GM23338 (cell line): ENCODE measurements around the gene RGS19. TPM values are rescaled to one million over a fixed set of nuclear protein-coding genes. Genes with fewer than 3 reads are reported as not detected.

ENCODE experiments used
- ATAC-seq: fragments of 200-7000 bp; cut with Tn5 transposase; 3 replicates; pipeline ENCODE4 v1.9.1; 2020
- DNase-seq: peaks from one replicate; pipeline ENCODE4 v3.0.0-alpha.2; 2015; ENCODE audit warnings: low spot score
- H2AFZ ChIP-seq: fragments of 200-600 bp; sonication (generic); 2 replicates; pipeline ENCODE4 v1.8.0; 2016; ENCODE audit warnings: antibody characterized with exemption, mild to moderate bottlenecking, moderate library complexity
- H3F3A ChIP-seq: fragments of 200-600 bp; sonication (generic); replicated peaks from 2 replicates; pipeline ENCODE4 v1.8.0; 2017; ENCODE audit warnings: antibody characterized with exemption, mixed run types, low read depth
- H3K27ac ChIP-seq: fragments of 200-600 bp; sonication (generic); 2 replicates; pipeline ENCODE4 v1.6.1; 2016; ENCODE audit warnings: low read depth
- H3K27me3 ChIP-seq: fragments of 200-600 bp; sonication (generic); 2 replicates; pipeline ENCODE4 v1.8.0; 2016; ENCODE audit warnings: mild to moderate bottlenecking, mixed run types, moderate library complexity; ENCODE audit not compliant: insufficient read depth
- H3K36me3 ChIP-seq: fragments of 200-600 bp; sonication (generic); 2 replicates; pipeline ENCODE4 v1.8.0; 2016; ENCODE audit warnings: mild to moderate bottlenecking; ENCODE audit not compliant: insufficient read depth
- H3K4me1 ChIP-seq: fragments of 200-600 bp; sonication (generic); 2 replicates; pipeline ENCODE4 v1.8.0; 2016; ENCODE audit warnings: mild to moderate bottlenecking, moderate library complexity; ENCODE audit not compliant: insufficient read depth
- H3K4me2 ChIP-seq: fragments of 200-600 bp; sonication (generic); 2 replicates; pipeline ENCODE4 v1.7.1; 2017; ENCODE audit warnings: mixed run types
- H3K4me3 ChIP-seq: fragments of 200-600 bp; sonication (generic); 2 replicates; pipeline ENCODE4 v1.6.1; 2016; ENCODE audit warnings: mixed run types
- H3K79me2 ChIP-seq: fragments of 200-600 bp; sonication (generic); replicated peaks from 2 replicates; pipeline ENCODE4 v1.8.0; 2017; ENCODE audit warnings: mild to moderate bottlenecking; ENCODE audit not compliant: insufficient read depth
- H3K9me2 ChIP-seq: fragments of 200-600 bp; sonication (generic); 2 replicates; pipeline ENCODE4 v1.8.0; 2017; ENCODE audit not compliant: insufficient read depth
- H4K20me1 ChIP-seq: fragments of 200-600 bp; sonication (generic); replicated peaks from 2 replicates; pipeline ENCODE4 v1.8.0; 2017; ENCODE audit warnings: mild to moderate bottlenecking; ENCODE audit not compliant: insufficient read depth
- H3K27ac Mint-ChIP-seq: 2 replicates; pipeline ENCODE4 v1.8.0; 2020; ENCODE audit warnings: inconsistent platforms, mild to moderate bottlenecking, moderate library complexity, mixed read lengths
- H3K27me3 Mint-ChIP-seq: 3 replicates; pipeline ENCODE4 v1.8.0; 2022; ENCODE audit warnings: low read depth, mild to moderate bottlenecking, moderate library complexity, mixed read lengths, inconsistent platforms; ENCODE audit not compliant: insufficient read depth, poor library complexity
- H3K36me3 Mint-ChIP-seq: 3 replicates; pipeline ENCODE4 v1.8.0; 2021; ENCODE audit warnings: low read depth, mild to moderate bottlenecking, inconsistent platforms, moderate library complexity, mixed read lengths
- H3K4me1 Mint-ChIP-seq: 3 replicates; pipeline ENCODE4 v1.8.0; 2020; ENCODE audit warnings: mild to moderate bottlenecking, inconsistent platforms, mixed read lengths
- H3K4me3 Mint-ChIP-seq: 3 replicates; pipeline ENCODE4 v1.8.0; 2021; ENCODE audit warnings: moderate library complexity, mild to moderate bottlenecking, inconsistent platforms, mixed read lengths
- H3K9me3 Mint-ChIP-seq: 3 replicates; pipeline ENCODE4 v1.8.0; 2020; ENCODE audit warnings: moderate library complexity, mild to moderate bottlenecking, inconsistent platforms, mixed read lengths
- CREB1 ChIP-seq: fragments of 250-450 bp; sonication (Bioruptor Pico); IDR thresholded peaks from 2 replicates; pipeline ENCODE4 v1.5.0; 2020; ENCODE audit warnings: low read depth, mild to moderate bottlenecking, moderate library complexity
- EZH2 ChIP-seq: fragments of 200-600 bp; sonication (generic); IDR thresholded peaks from one replicate; pipeline ENCODE4 v1.8.0; 2017; ENCODE audit warnings: antibody characterized with exemption, mild to moderate bottlenecking, low read depth; ENCODE audit not compliant: unreplicated experiment
- EZH2phosphoT487 ChIP-seq: fragments of 200-600 bp; sonication (generic); IDR thresholded peaks from one replicate; pipeline ENCODE4 v1.8.1; 2018; ENCODE audit warnings: antibody characterized with exemption; ENCODE audit not compliant: unreplicated experiment
- JUNB ChIP-seq: IDR thresholded peaks from one replicate; pipeline ENCODE4 v1.6.1; 2016; ENCODE audit warnings: antibody characterized with exemption; ENCODE audit not compliant: unreplicated experiment
- NANOG ChIP-seq: IDR thresholded peaks from 2 replicates; pipeline ENCODE4 v1.6.1; 2016; ENCODE audit warnings: antibody characterized with exemption, borderline replicate concordance
- POLR2AphosphoS5 ChIP-seq: IDR thresholded peaks from 2 replicates; pipeline ENCODE4 v1.6.1; 2016; ENCODE audit warnings: antibody characterized with exemption, low read depth
- STAT1 ChIP-seq: IDR thresholded peaks from one replicate; pipeline ENCODE4 v1.6.1; 2016; ENCODE audit warnings: antibody characterized with exemption; ENCODE audit not compliant: unreplicated experiment
- ZNF114 ChIP-seq: fragments of 250-450 bp; sonication (Bioruptor Pico); IDR thresholded peaks from 2 replicates; pipeline ENCODE4 v1.5.0; 2020; ENCODE audit warnings: mild to moderate bottlenecking, moderate library complexity
- ZNF331 ChIP-seq: fragments of 250-450 bp; sonication (Bioruptor Pico); IDR thresholded peaks from 2 replicates; pipeline ENCODE4 v1.5.0; 2020; ENCODE audit warnings: low read depth, mild to moderate bottlenecking, moderate library complexity
- polyA plus RNA-seq: library from polyadenylated mRNA; unstranded; fragments of >200 nt; fragmentation: Nextera tagmentation; extraction: Ambion mirVana; gene quantifications from 2 replicates; pipeline ENCODE4 v1.2.1, GENCODE V29; 2016
- total RNA-seq: library from RNA; depleted of rRNA; stranded (reverse); fragments of >200 nt; shearing (Covaris generic); gene quantifications from 2 replicates; pipeline ENCODE4 v1.2.3, GENCODE V29; 2014
- TF ChIP-seq, protein P1 (sequence below): fragments of 250-450 bp; sonication (Bioruptor Pico); IDR thresholded peaks from 2 replicates; pipeline ENCODE4 v1.5.0; 2020; ENCODE audit warnings: mild to moderate bottlenecking, moderate library complexity
- TF ChIP-seq, protein P2 (sequence below): IDR thresholded peaks from 2 replicates; pipeline ENCODE4 v1.6.1; 2016; ENCODE audit warnings: antibody characterized with exemption
- TF ChIP-seq, protein P3 (sequence below), 2 experiments: fragments of 200-600 bp in 1 of 2; sonication (generic) in 1 of 2; conservative IDR thresholded peaks; 2 replicates each; pipeline versions ENCODE4 v1.5.1 to v1.6.1; 2016 to 2017; ENCODE audit warnings: antibody characterized with exemption in 2 of 2, low read depth in 2 of 2, mild to moderate bottlenecking in 2 of 2, moderate library complexity in 1 of 2
- TF ChIP-seq, protein P4 (sequence below): IDR thresholded peaks from one replicate; pipeline ENCODE4 v1.6.1; 2018; ENCODE audit warnings: antibody characterized with exemption; ENCODE audit not compliant: unreplicated experiment

The RGS19 gene
- total and polyA plus RNA-seq, 2 experiments from 2014 or later, result 13.1 to 19.7 TPM

DNA sequence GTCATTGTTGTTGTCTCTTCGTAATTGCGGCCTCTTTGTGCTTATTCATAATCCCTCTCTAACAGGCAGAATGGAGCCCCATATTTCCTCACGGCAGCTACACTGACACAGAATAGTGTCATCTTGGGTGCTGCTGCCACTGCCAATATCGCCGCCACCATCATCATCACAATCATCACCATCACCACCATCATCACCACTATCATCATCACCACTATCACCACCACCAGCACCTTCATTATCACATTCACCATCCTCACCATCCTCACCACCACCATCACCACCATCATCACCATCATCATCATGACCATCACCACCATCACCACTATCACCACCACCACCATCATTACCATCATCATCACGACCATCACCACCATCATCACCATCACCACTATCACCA, 17.2 kb upstream of the RGS19 start:
- TF ChIP-seq EZH2phosphoT487 (no peak), CREB1 (CRISPR knock-in tag) (no peak), POLR2AphosphoS5 (no peak), JUNB (no peak), ZNF331 (CRISPR knock-in tag) (no peak), EZH2 (no peak), ZNF114 (no peak), NANOG (no peak), STAT1 (no peak)
- TF ChIP-seq, protein P1, sequence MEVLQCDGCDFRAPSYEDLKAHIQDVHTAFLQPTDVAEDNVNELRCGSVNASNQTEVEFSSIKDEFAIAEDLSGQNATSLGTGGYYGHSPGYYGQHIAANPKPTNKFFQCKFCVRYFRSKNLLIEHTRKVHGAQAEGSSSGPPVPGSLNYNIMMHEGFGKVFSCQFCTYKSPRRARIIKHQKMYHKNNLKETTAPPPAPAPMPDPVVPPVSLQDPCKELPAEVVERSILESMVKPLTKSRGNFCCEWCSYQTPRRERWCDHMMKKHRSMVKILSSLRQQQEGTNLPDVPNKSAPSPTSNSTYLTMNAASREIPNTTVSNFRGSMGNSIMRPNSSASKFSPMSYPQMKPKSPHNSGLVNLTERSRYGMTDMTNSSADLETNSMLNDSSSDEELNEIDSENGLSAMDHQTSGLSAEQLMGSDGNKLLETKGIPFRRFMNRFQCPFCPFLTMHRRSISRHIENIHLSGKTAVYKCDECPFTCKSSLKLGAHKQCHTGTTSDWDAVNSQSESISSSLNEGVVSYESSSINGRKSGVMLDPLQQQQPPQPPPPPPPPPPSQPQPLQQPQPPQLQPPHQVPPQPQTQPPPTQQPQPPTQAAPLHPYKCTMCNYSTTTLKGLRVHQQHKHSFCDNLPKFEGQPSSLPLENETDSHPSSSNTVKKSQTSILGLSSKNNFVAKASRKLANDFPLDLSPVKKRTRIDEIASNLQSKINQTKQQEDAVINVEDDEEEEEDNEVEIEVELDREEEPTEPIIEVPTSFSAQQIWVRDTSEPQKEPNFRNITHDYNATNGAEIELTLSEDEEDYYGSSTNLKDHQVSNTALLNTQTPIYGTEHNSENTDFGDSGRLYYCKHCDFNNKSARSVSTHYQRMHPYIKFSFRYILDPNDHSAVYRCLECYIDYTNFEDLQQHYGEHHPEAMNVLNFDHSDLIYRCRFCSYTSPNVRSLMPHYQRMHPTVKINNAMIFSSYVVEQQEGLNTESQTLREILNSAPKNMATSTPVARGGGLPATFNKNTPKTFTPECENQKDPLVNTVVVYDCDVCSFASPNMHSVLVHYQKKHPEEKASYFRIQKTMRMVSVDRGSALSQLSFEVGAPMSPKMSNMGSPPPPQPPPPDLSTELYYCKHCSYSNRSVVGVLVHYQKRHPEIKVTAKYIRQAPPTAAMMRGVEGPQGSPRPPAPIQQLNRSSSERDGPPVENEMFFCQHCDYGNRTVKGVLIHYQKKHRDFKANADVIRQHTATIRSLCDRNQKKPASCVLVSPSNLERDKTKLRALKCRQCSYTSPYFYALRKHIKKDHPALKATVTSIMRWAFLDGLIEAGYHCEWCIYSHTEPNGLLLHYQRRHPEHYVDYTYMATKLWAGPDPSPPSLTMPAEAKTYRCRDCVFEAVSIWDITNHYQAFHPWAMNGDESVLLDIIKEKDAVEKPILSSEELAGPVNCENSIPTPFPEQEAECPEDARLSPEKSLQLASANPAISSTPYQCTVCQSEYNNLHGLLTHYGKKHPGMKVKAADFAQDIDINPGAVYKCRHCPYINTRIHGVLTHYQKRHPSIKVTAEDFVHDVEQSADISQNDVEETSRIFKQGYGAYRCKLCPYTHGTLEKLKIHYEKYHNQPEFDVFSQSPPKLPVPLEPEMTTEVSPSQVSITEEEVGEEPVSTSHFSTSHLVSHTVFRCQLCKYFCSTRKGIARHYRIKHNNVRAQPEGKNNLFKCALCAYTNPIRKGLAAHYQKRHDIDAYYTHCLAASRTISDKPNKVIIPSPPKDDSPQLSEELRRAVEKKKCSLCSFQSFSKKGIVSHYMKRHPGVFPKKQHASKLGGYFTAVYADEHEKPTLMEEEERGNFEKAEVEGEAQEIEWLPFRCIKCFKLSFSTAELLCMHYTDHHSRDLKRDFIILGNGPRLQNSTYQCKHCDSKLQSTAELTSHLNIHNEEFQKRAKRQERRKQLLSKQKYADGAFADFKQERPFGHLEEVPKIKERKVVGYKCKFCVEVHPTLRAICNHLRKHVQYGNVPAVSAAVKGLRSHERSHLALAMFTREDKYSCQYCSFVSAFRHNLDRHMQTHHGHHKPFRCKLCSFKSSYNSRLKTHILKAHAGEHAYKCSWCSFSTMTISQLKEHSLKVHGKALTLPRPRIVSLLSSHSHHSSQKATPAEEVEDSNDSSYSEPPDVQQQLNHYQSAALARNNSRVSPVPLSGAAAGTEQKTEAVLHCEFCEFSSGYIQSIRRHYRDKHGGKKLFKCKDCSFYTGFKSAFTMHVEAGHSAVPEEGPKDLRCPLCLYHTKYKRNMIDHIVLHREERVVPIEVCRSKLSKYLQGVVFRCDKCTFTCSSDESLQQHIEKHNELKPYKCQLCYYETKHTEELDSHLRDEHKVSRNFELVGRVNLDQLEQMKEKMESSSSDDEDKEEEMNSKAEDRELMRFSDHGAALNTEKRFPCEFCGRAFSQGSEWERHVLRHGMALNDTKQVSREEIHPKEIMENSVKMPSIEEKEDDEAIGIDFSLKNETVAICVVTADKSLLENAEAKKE (CRISPR knock-in tag), result no peak
- TF ChIP-seq, protein P2, sequence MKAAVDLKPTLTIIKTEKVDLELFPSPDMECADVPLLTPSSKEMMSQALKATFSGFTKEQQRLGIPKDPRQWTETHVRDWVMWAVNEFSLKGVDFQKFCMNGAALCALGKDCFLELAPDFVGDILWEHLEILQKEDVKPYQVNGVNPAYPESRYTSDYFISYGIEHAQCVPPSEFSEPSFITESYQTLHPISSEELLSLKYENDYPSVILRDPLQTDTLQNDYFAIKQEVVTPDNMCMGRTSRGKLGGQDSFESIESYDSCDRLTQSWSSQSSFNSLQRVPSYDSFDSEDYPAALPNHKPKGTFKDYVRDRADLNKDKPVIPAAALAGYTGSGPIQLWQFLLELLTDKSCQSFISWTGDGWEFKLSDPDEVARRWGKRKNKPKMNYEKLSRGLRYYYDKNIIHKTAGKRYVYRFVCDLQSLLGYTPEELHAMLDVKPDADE, result no peak
- TF ChIP-seq, protein P3, sequence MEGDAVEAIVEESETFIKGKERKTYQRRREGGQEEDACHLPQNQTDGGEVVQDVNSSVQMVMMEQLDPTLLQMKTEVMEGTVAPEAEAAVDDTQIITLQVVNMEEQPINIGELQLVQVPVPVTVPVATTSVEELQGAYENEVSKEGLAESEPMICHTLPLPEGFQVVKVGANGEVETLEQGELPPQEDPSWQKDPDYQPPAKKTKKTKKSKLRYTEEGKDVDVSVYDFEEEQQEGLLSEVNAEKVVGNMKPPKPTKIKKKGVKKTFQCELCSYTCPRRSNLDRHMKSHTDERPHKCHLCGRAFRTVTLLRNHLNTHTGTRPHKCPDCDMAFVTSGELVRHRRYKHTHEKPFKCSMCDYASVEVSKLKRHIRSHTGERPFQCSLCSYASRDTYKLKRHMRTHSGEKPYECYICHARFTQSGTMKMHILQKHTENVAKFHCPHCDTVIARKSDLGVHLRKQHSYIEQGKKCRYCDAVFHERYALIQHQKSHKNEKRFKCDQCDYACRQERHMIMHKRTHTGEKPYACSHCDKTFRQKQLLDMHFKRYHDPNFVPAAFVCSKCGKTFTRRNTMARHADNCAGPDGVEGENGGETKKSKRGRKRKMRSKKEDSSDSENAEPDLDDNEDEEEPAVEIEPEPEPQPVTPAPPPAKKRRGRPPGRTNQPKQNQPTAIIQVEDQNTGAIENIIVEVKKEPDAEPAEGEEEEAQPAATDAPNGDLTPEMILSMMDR (conservative IDR thresholded peaks at IDR 0.05; ENCODE audit: low read depth in 2 of 2), result no peak
- TF ChIP-seq, protein P4, sequence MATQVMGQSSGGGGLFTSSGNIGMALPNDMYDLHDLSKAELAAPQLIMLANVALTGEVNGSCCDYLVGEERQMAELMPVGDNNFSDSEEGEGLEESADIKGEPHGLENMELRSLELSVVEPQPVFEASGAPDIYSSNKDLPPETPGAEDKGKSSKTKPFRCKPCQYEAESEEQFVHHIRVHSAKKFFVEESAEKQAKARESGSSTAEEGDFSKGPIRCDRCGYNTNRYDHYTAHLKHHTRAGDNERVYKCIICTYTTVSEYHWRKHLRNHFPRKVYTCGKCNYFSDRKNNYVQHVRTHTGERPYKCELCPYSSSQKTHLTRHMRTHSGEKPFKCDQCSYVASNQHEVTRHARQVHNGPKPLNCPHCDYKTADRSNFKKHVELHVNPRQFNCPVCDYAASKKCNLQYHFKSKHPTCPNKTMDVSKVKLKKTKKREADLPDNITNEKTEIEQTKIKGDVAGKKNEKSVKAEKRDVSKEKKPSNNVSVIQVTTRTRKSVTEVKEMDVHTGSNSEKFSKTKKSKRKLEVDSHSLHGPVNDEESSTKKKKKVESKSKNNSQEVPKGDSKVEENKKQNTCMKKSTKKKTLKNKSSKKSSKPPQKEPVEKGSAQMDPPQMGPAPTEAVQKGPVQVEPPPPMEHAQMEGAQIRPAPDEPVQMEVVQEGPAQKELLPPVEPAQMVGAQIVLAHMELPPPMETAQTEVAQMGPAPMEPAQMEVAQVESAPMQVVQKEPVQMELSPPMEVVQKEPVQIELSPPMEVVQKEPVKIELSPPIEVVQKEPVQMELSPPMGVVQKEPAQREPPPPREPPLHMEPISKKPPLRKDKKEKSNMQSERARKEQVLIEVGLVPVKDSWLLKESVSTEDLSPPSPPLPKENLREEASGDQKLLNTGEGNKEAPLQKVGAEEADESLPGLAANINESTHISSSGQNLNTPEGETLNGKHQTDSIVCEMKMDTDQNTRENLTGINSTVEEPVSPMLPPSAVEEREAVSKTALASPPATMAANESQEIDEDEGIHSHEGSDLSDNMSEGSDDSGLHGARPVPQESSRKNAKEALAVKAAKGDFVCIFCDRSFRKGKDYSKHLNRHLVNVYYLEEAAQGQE, result no peak
- H3K27ac ChIP-seq, result no peak overlapping the region
- peaks cover 4% of the 10 kb centered on the region; the same call in 2 of the 3 replicates for H3K36me3 Mint-ChIP-seq
- H3K4me1 Mint-ChIP-seq, result peaks cover 9% of the 10 kb centered on the region
- no peaks in the 10 kb centered on the region for H3K36me3 ChIP-seq
- no peaks in the 10 kb centered on the region for H3K79me2 ChIP-seq
- H3K27me3 Mint-ChIP-seq, result peaks cover 17% of the 10 kb centered on the region
- no peaks in the 10 kb centered on the region for H3K9me2 ChIP-seq
- no peaks in the 10 kb centered on the region for H3K4me1 ChIP-seq
- no peak overlapping the region for H2AFZ ChIP-seq
- no peak overlapping the region for H3K4me3 ChIP-seq
- no peak overlapping the region for H3K4me3 Mint-ChIP-seq
- H3F3A ChIP-seq, result no peaks in the 10 kb centered on the region
- no peak overlapping the region for H3K4me2 ChIP-seq
- H3K9me3 Mint-ChIP-seq, result peaks cover 4% of the 10 kb centered on the region
- no peaks in the 10 kb centered on the region for H4K20me1 ChIP-seq
- no peak overlapping the region for H3K27ac Mint-ChIP-seq
- ATAC-seq (no peak), DNase-seq (no peak)
- peaks cover 7% of the 10 kb centered on the region for H3K27me3 ChIP-seq
